Activated naive CD4-positive, alpha-beta T cell treated with anti-CD3 and anti-CD28 coated beads, Interleukin-2, amount 10 ng/mL, durations not matched to agents 7 days and 5 days (primary cell): ENCODE results near the gene SPINK4.

Experiments
- CTCF ChIA-PET: fragments of 350-600 bp; sonication (Branson Sonifier 250); formaldehyde crosslinking; loops from one replicate; lab custom pipeline; 2021; ENCODE audit warnings: antibody characterized with exemption; lab: Charles Lee
- DNase-seq: peaks from one replicate; pipeline ENCODE4 v3.0.0-alpha.2; 2020
- H3K27ac Mint-ChIP-seq: one replicate; pipeline ENCODE4 v1.8.0; 2021; ENCODE audit warnings: mild to moderate bottlenecking, moderate library complexity, mixed read lengths
- H3K27me3 Mint-ChIP-seq: one replicate; pipeline ENCODE4 v1.8.0; 2021; ENCODE audit warnings: mild to moderate bottlenecking, mixed read lengths
- H3K36me3 Mint-ChIP-seq: one replicate; pipeline ENCODE4 v1.8.0; 2021; ENCODE audit warnings: mixed read lengths
- H3K4me1 Mint-ChIP-seq: one replicate; pipeline ENCODE4 v1.8.0; 2021; ENCODE audit warnings: mixed read lengths
- H3K4me3 Mint-ChIP-seq: one replicate; pipeline ENCODE4 v1.8.0; 2021; ENCODE audit warnings: mild to moderate bottlenecking, moderate library complexity, mixed read lengths
- H3K9me3 Mint-ChIP-seq: one replicate; pipeline ENCODE4 v1.8.0; 2021; ENCODE audit warnings: mixed read lengths

Gene SPINK4

DNA sequence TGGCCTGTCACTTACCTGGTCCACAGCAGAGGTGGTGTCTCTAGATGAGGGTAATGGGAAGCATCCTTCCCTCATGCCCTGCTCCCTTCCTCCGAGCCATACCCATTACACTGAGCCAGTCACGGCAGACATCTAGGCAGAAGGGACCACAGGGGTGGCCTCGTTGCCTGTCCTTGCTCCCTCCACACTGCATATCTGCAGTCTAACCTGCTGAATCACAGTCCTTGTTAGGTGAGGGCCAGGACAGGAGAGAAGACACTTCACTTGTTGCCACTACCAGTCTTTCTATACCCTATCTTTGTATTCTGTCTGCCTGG is 18.4 kb upstream of the SPINK4 start:
- CTCF ChIA-PET: no interaction called here
- H3K9me3 Mint-ChIP-seq: no peaks in the 10 kb centered on the region
- no peak overlapping the region for H3K4me3 Mint-ChIP-seq
- H3K4me1 Mint-ChIP-seq: peaks cover 36% of the 10 kb centered on the region
- H3K36me3 Mint-ChIP-seq: no peaks in the 10 kb centered on the region
- peaks cover 31% of the 10 kb centered on the region for H3K27me3 Mint-ChIP-seq
- no peak for DNase-seq
- H3K27ac Mint-ChIP-seq: no peak overlapping the region

DNA sequence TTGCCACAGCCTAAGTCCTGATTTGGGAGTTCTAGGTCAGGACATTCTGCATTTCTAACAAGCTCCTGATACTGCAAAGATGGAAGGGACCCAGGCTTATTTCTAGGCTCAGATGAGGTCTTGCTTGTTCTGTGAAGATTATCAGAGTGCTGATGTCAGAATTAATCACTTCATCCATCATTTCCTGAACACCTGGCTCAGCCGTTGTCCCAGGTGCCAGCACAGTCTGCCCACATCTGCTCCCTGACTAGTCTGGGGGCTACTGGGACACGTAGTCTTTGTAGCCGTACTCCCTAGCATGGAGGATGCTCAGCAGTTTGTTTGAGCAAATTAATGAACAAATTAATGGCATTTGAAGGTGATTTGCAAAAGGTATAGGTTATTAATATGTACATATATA is 17.9 kb upstream of the SPINK4 start:
- CTCF ChIA-PET: interaction anchor here (2.1 kb wide), 1 partner anchor 11 kb away, joined by 12 read pairs; no protein-coding TSS in a partner anchor
- Mint-ChIP-seq H3K4me1 (peaks cover 41% of the 10 kb centered on the region), H3K36me3 (no peaks in the 10 kb centered on the region), H3K4me3 (no peak overlapping the region), H3K27ac (no peak overlapping the region), H3K27me3 (peaks cover 26% of the 10 kb centered on the region), H3K9me3 (no peaks in the 10 kb centered on the region)
- no peak for DNase-seq

DNA sequence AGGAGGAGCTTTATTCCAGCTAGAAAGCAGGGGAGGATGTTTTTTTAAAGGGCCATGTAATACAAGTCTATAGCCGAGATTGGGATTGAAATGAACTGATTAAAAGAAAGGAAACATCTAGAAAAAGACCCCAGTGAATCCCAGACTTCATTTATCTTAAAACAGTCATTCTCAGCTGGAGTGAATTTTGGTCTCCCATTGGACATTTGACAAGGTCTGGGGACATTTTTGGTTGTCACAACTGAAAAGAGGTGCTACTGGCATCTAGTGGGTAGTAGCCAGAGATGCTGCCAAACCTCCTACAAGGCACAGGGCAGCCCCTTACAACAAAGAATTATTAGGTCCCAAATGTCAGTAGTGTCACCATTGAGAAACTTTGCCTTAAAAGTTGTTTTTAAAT is 16.3 kb upstream of the SPINK4 start:
- Mint-ChIP-seq H3K27me3 (peaks cover 23% of the 10 kb centered on the region), H3K9me3 (no peaks in the 10 kb centered on the region), H3K4me3 (no peak overlapping the region), H3K36me3 (no peaks in the 10 kb centered on the region), H3K27ac (no peak overlapping the region), H3K4me1 (peaks cover 41% of the 10 kb centered on the region)
- DNase-seq: no peak
- CTCF ChIA-PET: interaction anchor here (0.8 to 2.2 kb wide), 3 partner anchors 9 to 142 kb away, joined by 4 to 12 read pairs (median 7); no protein-coding TSS in a partner anchor

DNA sequence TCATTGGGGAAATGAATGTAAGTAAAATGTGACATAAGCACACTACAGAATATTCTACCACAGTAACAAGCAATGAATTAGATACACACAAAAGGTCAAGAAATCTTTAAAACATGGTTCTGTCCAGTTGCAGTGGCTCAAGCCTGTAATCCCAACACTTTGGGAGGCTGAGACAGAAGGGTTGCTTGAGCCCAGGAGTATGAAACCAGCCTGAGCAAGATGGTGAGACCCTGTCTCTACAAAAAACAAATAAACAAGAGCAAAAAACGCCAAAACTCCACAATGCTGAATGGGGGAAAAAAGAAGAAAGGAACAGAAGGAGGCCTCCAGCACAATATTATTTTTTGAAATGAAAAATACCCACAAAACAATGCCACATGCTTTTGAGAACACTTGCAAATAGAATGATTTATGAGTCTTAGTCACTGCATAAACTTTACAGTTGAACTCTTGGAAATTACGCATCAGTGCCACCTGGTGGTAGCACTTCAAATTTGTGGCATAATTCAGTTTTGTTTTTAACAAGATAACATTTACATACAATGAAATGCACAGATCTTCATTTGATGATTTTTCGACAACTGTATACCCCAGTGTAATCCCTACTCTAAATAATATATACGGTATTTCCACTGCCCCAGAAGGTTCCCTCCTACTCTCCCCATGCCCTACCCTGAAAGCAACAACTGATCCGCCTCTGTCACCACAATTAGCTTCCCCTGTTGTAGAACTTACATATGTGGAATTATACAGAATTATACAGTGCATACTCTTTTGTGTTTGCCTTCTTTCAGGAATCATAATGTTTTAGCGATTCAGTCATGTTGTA is 14.4 kb upstream of the SPINK4 start:
- peaks cover 38% of the 10 kb centered on the region for H3K4me1 Mint-ChIP-seq
- CTCF ChIA-PET: interaction anchor here (0.6 to 4.4 kb wide), 28 partner anchors 11 to 846 kb away, joined by 3 to 38 read pairs (median 4); partner anchors contain the start of genes B4GALT1, SMU1 and SPINK4
- H3K27ac Mint-ChIP-seq: peak overlapping the region; percentile 16
- H3K36me3 Mint-ChIP-seq: no peaks in the 10 kb centered on the region
- DNase-seq: peak; percentile 83
- peaks cover 20% of the 10 kb centered on the region for H3K27me3 Mint-ChIP-seq
- no peak overlapping the region for H3K4me3 Mint-ChIP-seq
- H3K9me3 Mint-ChIP-seq: no peaks in the 10 kb centered on the region

DNA sequence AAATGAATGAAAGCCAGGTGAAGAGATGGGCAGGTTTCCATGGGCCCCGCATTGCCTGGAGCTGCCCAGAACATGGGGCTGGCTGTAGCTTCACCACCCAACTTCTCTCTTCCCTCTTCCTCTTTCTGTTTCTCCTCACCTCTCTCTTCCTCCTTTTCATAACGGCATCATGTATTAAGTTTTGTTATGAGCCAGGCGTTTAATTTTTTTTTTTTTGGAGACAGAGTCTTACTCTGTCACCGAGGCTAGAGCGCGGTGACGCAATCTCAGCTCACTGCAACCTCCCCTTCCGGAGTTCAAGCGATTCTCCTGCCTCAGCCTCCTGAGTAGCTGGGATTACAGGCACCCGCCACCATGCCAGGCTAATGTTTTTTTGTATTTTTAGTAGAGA is 13.0 kb upstream of the SPINK4 start:
- Mint-ChIP-seq H3K4me1 (peaks cover 24% of the 10 kb centered on the region), H3K27ac (no peak overlapping the region), H3K36me3 (no peaks in the 10 kb centered on the region), H3K9me3 (no peaks in the 10 kb centered on the region), H3K4me3 (no peak overlapping the region), H3K27me3 (peaks cover 30% of the 10 kb centered on the region)
- no peak for DNase-seq
- CTCF ChIA-PET: interaction anchor here (0.7 to 4.4 kb wide), 13 partner anchors 9 to 172 kb away, joined by 3 to 38 read pairs (median 7); partner anchors contain the start of genes B4GALT1, SMU1 and SPINK4

DNA sequence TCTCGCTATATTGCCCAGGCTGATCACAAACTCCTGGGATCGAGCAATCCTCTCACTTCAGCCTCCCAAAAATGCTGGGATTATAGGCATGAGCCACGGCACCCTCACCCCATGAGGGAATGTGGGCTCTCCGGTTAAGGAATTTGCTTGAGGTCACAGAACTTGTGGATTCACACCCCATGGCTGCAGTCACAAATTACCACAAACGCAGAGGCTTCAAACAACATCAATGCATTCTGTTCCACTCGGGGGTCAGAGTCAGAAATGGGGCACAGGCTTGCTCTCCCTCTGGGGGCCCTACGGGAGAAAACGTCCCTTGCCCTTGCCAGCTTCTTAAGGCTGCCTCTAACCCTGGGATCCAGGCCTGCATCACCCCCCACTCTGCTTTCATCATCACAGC is 12.2 kb upstream of the SPINK4 start:
- H3K4me3 Mint-ChIP-seq: no peak overlapping the region

DNA sequence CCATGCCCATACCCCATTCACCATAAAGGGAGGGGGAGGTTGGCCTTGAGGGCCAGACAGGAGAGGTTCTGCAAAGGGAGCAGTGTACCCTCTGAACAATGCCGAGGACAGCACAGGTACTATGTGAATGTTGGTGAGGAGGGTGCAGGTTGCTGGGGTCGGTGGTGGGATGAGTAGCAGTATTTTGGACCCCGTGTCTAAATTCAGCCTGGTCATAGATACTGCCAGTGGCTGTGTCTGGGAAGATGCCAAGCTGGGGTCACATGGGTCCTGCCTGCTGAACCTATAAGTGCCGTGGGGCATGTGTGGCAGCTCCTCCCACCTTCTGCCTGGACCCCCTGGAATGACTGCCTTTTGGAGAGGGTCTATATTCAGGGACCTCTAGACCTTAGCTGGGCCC is 11.4 kb upstream of the SPINK4 start:
- Mint-ChIP-seq H3K36me3 (no peaks in the 10 kb centered on the region), H3K27me3 (peaks cover 33% of the 10 kb centered on the region), H3K4me3 (no peak overlapping the region), H3K4me1 (peaks cover 22% of the 10 kb centered on the region), H3K9me3 (no peaks in the 10 kb centered on the region), H3K27ac (no peak overlapping the region)
- no peak for DNase-seq
- CTCF ChIA-PET: interaction anchor here (4.4 kb wide), 1 partner anchor 59 kb away, joined by 38 read pairs; the partner anchor contains the start of gene B4GALT1

More for the DNA sequence above, 12.2 kb upstream of the SPINK4 start:
- no peaks in the 10 kb centered on the region for H3K9me3 Mint-ChIP-seq
- H3K27me3 Mint-ChIP-seq: peaks cover 33% of the 10 kb centered on the region
- no peak for DNase-seq
- H3K36me3 Mint-ChIP-seq: no peaks in the 10 kb centered on the region
- H3K27ac Mint-ChIP-seq: no peak overlapping the region
- CTCF ChIA-PET: interaction anchor here (2.2 to 4.4 kb wide), 2 partner anchors 8 to 58 kb away, joined by 16 to 38 read pairs; partner anchors contain the start of gene B4GALT1
- peaks cover 23% of the 10 kb centered on the region for H3K4me1 Mint-ChIP-seq

DNA sequence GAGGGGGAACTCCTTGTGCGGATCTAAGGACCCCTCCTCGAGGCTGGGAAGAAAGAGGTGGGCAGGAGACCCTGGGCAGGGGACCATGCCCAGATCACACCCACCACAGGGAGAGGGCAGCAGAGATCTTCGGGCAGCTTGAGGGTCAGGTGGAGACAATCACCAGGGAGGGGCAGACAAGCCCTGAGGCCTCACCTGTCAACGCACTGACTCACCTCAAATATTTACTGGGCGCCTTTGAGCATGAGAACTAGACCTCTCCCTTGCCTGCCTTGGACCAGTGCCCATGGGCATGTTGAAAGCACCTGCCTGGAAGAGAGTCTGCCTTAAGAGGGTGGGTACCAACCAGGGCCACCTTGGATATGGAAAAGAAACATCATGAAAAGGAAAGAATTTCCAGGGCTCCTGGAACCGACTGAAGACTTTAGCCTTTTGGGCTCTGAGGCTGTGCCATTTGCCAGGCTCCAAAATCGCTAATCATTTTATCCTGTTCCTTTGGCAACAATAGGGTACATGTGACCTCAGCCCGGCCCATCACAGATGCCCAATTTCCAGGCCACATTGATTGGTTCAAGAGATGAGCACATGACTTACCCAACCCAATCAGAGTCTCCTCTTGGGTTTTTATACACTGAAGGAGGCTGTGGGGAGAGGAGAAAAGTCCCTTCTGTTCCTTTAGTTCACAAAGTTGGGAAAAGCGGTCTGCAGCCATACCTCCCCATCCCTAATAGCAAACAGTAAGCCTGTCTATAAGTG is 10.4 kb upstream of the SPINK4 start:
- H3K4me3 Mint-ChIP-seq: no peak overlapping the region
- DNase-seq: no peak
- H3K27me3 Mint-ChIP-seq: peaks cover 33% of the 10 kb centered on the region
- H3K4me1 Mint-ChIP-seq: peaks cover 21% of the 10 kb centered on the region
- H3K9me3 Mint-ChIP-seq: no peaks in the 10 kb centered on the region
- H3K27ac Mint-ChIP-seq: no peak overlapping the region
- CTCF ChIA-PET: interaction anchor here (1.8 kb wide), 1 partner anchor 11 kb away, joined by 3 read pairs; the partner anchor contains the start of gene SPINK4
- no peaks in the 10 kb centered on the region for H3K36me3 Mint-ChIP-seq

DNA sequence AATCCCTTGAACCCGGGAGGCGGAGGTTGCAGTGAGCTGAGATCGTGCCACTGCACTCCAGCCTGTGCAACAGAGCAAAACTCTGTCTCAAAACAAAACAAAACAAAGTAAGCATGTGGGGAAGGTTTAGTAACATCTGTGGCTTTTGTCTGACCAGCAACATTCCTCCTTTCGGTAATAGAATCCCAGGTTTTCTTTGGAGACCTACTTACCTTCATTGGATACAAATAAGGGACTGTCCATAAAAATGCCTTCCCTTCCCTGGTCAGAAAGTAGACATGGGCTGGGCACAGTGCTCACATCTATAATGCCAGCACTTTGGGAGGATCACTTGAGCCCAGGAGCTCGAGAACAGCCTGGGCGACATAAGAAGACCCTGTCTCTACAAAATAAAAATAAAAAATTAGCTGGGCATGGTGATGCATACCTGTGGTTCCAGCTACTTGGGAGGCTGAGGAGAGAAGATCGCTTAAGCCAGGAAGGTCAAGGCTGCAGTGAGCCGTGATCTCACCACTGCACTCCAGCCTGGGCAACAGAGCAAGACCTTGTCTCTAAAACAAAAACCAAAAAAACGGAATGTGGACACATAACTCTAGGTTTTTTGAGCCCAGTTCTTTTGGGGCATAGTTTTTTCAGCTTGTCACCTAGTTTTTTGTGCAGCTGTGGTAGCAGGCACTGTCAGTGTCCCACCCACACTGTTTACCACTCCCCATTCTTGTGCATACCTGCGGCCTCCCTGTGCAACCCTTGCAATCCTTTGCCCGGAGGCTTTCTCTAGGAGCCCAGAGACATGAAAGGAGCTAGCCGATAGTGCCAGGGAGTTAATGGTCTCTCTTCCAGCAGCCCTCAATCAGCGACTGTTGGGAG is 9.0 kb upstream of the SPINK4 start:
- H3K4me3 Mint-ChIP-seq: no peak overlapping the region
- peaks cover 9% of the 10 kb centered on the region for H3K4me1 Mint-ChIP-seq
- no peak for DNase-seq
- H3K27me3 Mint-ChIP-seq: peaks cover 41% of the 10 kb centered on the region
- CTCF ChIA-PET: interaction anchor here (1.8 kb wide), 1 partner anchor 9 kb away, joined by 3 read pairs; the partner anchor contains the start of gene SPINK4
- H3K36me3 Mint-ChIP-seq: no peaks in the 10 kb centered on the region
- H3K27ac Mint-ChIP-seq: no peak overlapping the region
- H3K9me3 Mint-ChIP-seq: no peaks in the 10 kb centered on the region

DNA sequence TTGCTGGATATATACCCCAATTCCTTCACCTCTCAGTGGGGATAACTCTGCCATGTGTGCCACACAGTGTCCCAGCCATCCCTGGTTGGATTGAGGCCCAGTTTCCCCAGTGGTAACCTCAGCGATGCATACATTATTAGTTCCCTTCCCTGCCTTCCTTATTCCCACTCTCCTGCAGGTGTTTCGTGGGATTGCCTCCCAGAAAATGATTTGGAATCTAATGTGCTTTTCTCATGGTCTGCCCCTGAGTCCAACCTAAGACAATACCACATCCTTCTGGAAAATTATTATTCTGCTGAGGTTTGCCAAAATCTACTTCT is 8.4 kb upstream of the SPINK4 start:
- no peak overlapping the region for H3K27ac Mint-ChIP-seq
- CTCF ChIA-PET: interaction anchor here (1.8 kb wide), 1 partner anchor 9 kb away, joined by 3 read pairs; the partner anchor contains the start of gene SPINK4
- no peak for DNase-seq

DNA sequence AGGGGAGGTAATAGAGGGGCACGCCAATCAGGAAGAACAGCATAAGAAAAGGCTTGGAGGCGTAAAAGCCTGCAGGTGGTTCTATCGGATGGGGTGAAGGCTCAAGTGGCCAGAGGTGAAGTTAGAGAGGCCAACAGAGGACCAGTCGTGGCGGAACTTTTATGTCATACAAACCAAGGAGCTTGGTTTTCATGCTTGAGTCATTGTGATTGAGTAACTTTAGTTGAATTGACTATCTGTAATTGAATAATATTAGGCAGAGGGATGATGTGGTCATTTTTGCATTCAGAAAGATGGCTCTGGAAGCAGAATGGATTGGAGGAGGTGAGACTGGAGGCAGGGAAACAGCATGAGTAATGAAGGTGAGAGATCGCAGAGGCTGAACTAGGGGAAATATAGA is 7.2 kb upstream of the SPINK4 start:
- Mint-ChIP-seq H3K9me3 (no peaks in the 10 kb centered on the region), H3K4me1 (no peaks in the 10 kb centered on the region), H3K36me3 (no peaks in the 10 kb centered on the region), H3K27ac (no peak overlapping the region), H3K27me3 (peaks cover 54% of the 10 kb centered on the region), H3K4me3 (no peak overlapping the region)
- DNase-seq: no peak
- CTCF ChIA-PET: interaction anchor here (0.9 to 1.8 kb wide), 4 partner anchors 10 to 116 kb away, joined by 3 to 12 read pairs (median 3); no protein-coding TSS in a partner anchor

More for the DNA sequence above, 8.4 kb upstream of the SPINK4 start:
- no peaks in the 10 kb centered on the region for H3K36me3 Mint-ChIP-seq
- peaks cover 4% of the 10 kb centered on the region for H3K4me1 Mint-ChIP-seq
- H3K9me3 Mint-ChIP-seq: no peaks in the 10 kb centered on the region
- peaks cover 47% of the 10 kb centered on the region for H3K27me3 Mint-ChIP-seq
- H3K4me3 Mint-ChIP-seq: no peak overlapping the region

DNA sequence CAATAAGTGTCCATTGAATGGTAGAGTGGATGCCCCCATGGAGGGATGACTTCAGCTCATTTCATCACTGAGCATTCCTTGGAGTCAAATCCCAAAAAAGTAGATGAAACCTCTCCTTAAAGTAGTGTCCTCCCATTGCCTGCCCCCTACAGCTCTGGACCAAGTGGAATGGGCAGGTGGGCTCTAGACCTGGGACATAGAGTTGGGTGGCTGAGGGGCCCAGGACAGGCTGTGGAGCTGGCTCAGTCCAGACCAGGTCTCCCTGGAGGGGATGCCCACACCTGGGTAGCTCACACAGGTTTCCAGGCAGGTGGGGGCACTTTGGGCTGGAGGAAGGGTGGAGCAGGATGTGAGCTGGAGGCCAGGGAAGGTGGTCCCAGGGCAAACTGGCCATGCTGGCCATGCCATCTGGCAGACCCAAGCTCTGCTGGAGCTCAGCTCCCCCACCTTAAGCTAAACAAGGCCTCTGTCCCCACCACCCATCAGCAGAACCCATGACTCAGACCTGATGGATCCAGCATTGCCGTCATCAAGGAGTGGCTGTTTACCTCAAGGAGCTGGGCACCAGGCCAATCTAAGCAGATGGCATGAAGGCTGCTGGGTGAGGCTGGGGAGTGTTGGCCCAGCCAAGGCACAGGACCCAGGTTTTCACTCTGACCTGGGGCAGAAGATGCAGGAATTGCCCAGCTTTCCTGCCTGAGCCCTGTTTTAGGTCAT is 6.2 kb upstream of the SPINK4 start:
- H3K4me3 Mint-ChIP-seq: no peak overlapping the region
- no peaks in the 10 kb centered on the region for H3K4me1 Mint-ChIP-seq
- CTCF ChIA-PET: interaction anchor here (0.9 to 1.8 kb wide), 3 partner anchors 9 to 64 kb away, joined by 3 to 12 read pairs (median 3); no protein-coding TSS in a partner anchor
- H3K27ac Mint-ChIP-seq: no peak overlapping the region
- H3K9me3 Mint-ChIP-seq: no peaks in the 10 kb centered on the region
- DNase-seq: no peak
- H3K27me3 Mint-ChIP-seq: peaks cover 45% of the 10 kb centered on the region
- no peaks in the 10 kb centered on the region for H3K36me3 Mint-ChIP-seq
